ENCODE measurements around the gene CAPN9.
"Not testable (repeated sequence)": the region's sequence is repeated elsewhere in the genome, so short reads cannot be mapped to it uniquely, and the experiment has no call there.

The CAPN9 gene

DNA sequence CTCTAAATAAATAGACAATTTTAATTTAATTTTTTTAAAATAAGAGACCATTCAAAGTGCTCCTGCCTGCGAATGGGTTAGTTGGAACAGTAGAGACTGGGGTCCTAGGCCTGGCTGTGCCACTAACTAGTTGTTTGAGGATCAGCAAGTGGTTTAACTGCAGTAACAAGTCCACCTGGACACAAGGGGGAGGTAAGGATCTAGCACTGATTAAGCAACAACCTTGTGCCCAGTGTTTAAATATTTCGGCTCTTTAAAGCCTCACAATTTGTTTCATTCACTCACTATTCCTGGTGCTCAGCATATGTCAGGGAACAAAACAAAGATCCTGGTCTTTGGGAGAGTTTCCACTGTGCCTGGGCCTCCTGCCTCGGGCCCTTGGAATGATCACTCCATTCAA lies 31.7 kb upstream of the CAPN9 start:
- H3K4me1 ChIP-seq (ENCODE audit: control insufficient read depth, low read length): no peaks in the 10 kb centered on the region
- no peaks in the 10 kb centered on the region for H3K79me2 ChIP-seq (ENCODE audit: control insufficient read depth, low read length)
- H3K36me3 ChIP-seq (ENCODE audit: control insufficient read depth, low read length): no peaks in the 10 kb centered on the region
- no peak overlapping the region for H3K27ac ChIP-seq (ENCODE audit: low read depth, low read length)
- no peaks in the 10 kb centered on the region for H3K9me2 ChIP-seq (replicated peaks; ENCODE audit: control insufficient read depth, low read length)
- no peaks in the 10 kb centered on the region for H3F3A ChIP-seq (ENCODE audit: control insufficient read depth, insufficient read depth)
- no peaks in the 10 kb centered on the region for H4K20me1 ChIP-seq (ENCODE audit: control insufficient read depth, insufficient read depth, low read depth, low read length)
- H3K27me3 ChIP-seq (ENCODE audit: control insufficient read depth, low read length): no peaks in the 10 kb centered on the region
- no peak overlapping the region for H3K4me3 ChIP-seq (ENCODE audit: low read length)
- H3K4me2 ChIP-seq (ENCODE audit: low read length): no peak overlapping the region
- 0 out of 2 replicates have a peak, but pooled peaks cover 5% of the 10 kb centered on the region for H3K9me3 ChIP-seq (ENCODE audit: control insufficient read depth, insufficient read depth, low read length)
- TF ChIP-seq, protein P1, sequence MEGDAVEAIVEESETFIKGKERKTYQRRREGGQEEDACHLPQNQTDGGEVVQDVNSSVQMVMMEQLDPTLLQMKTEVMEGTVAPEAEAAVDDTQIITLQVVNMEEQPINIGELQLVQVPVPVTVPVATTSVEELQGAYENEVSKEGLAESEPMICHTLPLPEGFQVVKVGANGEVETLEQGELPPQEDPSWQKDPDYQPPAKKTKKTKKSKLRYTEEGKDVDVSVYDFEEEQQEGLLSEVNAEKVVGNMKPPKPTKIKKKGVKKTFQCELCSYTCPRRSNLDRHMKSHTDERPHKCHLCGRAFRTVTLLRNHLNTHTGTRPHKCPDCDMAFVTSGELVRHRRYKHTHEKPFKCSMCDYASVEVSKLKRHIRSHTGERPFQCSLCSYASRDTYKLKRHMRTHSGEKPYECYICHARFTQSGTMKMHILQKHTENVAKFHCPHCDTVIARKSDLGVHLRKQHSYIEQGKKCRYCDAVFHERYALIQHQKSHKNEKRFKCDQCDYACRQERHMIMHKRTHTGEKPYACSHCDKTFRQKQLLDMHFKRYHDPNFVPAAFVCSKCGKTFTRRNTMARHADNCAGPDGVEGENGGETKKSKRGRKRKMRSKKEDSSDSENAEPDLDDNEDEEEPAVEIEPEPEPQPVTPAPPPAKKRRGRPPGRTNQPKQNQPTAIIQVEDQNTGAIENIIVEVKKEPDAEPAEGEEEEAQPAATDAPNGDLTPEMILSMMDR (IDR thresholded peaks at IDR 0.05; ENCODE audit: low read depth, low read length, poor library complexity, severe bottlenecking): no peak
- TF ChIP-seq EZH2phosphoT487 (IDR thresholded peaks at IDR 0.05; ENCODE audit: borderline replicate concordance, low read length): no peak

DNA sequence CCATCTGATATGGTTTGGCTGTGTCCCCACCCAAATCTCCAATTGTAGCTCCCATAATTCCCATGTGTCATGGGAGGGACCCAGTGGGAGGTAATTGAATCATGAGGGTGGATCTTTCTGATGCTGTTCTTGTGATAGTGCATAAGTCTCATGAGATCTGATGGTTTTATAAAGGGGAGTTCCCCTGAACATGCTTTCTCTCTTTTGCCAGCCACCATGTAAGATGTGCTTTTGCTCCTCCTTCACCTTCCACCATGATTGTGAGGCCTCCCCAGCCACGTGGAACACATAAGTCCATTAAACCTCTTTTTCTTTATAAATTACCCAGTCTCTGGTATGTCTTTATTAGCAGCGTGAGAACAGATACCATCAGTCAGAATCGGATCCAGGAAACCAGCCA lies 30.7 kb upstream of the CAPN9 start:
- not testable (repeated sequence) for H3K27ac ChIP-seq (ENCODE audit: low read depth, low read length); H3K9me3 ChIP-seq (ENCODE audit: control insufficient read depth, insufficient read depth, low read length); H3K4me2 ChIP-seq (ENCODE audit: low read length); H4K20me1 ChIP-seq (ENCODE audit: control insufficient read depth, insufficient read depth, low read depth, low read length); H3K79me2 ChIP-seq (ENCODE audit: control insufficient read depth, low read length); H3K9me2 ChIP-seq (replicated peaks; ENCODE audit: control insufficient read depth, low read length); H3K4me1 ChIP-seq (ENCODE audit: control insufficient read depth, low read length); H3K27me3 ChIP-seq (ENCODE audit: control insufficient read depth, low read length); H3F3A ChIP-seq (ENCODE audit: control insufficient read depth, insufficient read depth); H3K36me3 ChIP-seq (ENCODE audit: control insufficient read depth, low read length); H3K4me3 ChIP-seq (ENCODE audit: low read length)

DNA sequence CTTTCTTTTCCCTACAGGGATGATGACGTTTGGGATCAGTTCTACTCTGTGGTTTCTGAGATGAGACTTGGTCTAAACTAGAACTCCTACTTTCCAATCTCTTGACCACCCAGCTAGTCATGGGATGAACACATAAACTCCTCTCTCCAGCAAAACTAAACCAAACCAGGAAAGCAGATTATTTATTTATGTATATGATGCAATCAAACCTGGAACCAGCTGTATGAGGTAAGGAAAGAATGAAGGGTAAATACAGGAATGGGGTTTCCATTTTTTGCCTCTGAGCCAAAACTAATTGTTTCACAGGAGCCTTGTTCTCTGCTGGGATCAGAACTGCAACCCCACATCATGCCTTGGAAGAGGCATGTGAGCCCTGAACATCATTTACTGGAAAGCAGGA lies 29.9 kb upstream of the CAPN9 start:
- H3K27ac ChIP-seq (ENCODE audit: low read depth, low read length): no peak overlapping the region
- H3K27me3 ChIP-seq (ENCODE audit: control insufficient read depth, low read length): no peaks in the 10 kb centered on the region
- H3K36me3 ChIP-seq (ENCODE audit: control insufficient read depth, low read length): no peaks in the 10 kb centered on the region
- no peaks in the 10 kb centered on the region for H3F3A ChIP-seq (ENCODE audit: control insufficient read depth, insufficient read depth)
- H3K4me2 ChIP-seq (ENCODE audit: low read length): no peak overlapping the region
- H3K9me2 ChIP-seq (replicated peaks; ENCODE audit: control insufficient read depth, low read length): no peaks in the 10 kb centered on the region
- H3K9me3 ChIP-seq (ENCODE audit: control insufficient read depth, insufficient read depth, low read length): 0 out of 2 replicates have a peak, but pooled peaks cover 5% of the 10 kb centered on the region
- no peaks in the 10 kb centered on the region for H3K4me1 ChIP-seq (ENCODE audit: control insufficient read depth, low read length)
- no peak overlapping the region for H3K4me3 ChIP-seq (ENCODE audit: low read length)
- H4K20me1 ChIP-seq (ENCODE audit: control insufficient read depth, insufficient read depth, low read depth, low read length): no peaks in the 10 kb centered on the region
- TF ChIP-seq EZH2phosphoT487 (IDR thresholded peaks at IDR 0.05; ENCODE audit: borderline replicate concordance, low read length): no peak
- TF ChIP-seq, protein P1 (IDR thresholded peaks at IDR 0.05; ENCODE audit: low read depth, low read length, poor library complexity, severe bottlenecking): no peak
- no peaks in the 10 kb centered on the region for H3K79me2 ChIP-seq (ENCODE audit: control insufficient read depth, low read length)

DNA sequence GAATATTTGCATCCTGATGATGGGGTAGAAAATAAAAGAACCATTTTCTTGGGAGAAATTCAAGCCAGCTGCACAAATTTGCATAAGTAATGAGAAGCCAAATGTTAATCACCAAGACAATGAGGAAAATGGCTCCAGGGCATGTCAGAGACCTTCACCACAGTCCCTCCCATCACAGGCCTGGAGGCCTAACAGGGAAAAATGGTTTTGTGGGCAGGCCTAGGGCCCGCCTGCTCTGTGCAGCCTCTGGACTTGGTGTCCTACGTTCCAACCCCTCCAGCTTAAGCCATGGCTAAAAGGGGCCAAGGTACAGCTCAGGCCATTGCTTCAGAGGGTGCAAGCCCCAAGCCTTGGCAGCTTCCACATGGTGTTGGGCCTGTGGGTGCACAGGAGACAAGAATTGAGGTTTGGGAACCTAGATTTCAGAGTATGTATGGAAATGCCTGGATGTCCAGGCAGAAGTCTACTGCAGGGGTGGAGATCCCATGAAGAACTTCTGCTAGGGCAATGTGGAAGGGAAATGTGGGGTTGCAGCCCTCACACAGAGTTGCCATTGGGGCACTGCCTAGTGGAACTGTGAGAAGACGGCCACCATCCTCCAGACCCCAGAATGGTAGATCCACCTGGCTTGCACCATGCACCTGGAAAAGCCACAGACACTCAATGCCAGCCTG lies 25.2 kb upstream of the CAPN9 start:
- H3K4me2 ChIP-seq (ENCODE audit: low read length); H3K9me2 ChIP-seq (replicated peaks; ENCODE audit: control insufficient read depth, low read length); H3K4me1 ChIP-seq (ENCODE audit: control insufficient read depth, low read length); H3K9me3 ChIP-seq (ENCODE audit: control insufficient read depth, insufficient read depth, low read length); H3K36me3 ChIP-seq (ENCODE audit: control insufficient read depth, low read length); H3K4me3 ChIP-seq (ENCODE audit: low read length); H4K20me1 ChIP-seq (ENCODE audit: control insufficient read depth, insufficient read depth, low read depth, low read length); H3K27ac ChIP-seq (ENCODE audit: low read depth, low read length); H3K27me3 ChIP-seq (ENCODE audit: control insufficient read depth, low read length); H3F3A ChIP-seq (ENCODE audit: control insufficient read depth, insufficient read depth); H3K79me2 ChIP-seq (ENCODE audit: control insufficient read depth, low read length): not testable (repeated sequence)
